IPS DF 4.7 (cell line): ENCODE results near the gene MFSD12.
"Not testable (repeated sequence)": the region's sequence is repeated elsewhere in the genome, so short reads cannot be mapped to it uniquely, and the experiment has no call there.

Experiments
- DNase-seq: peaks from one replicate; pipeline ENCODE4 v3.0.0-alpha.2; 2013; ENCODE audit warnings: low spot score; ENCODE audit errors: extremely low read depth

The MFSD12 gene

DNA sequence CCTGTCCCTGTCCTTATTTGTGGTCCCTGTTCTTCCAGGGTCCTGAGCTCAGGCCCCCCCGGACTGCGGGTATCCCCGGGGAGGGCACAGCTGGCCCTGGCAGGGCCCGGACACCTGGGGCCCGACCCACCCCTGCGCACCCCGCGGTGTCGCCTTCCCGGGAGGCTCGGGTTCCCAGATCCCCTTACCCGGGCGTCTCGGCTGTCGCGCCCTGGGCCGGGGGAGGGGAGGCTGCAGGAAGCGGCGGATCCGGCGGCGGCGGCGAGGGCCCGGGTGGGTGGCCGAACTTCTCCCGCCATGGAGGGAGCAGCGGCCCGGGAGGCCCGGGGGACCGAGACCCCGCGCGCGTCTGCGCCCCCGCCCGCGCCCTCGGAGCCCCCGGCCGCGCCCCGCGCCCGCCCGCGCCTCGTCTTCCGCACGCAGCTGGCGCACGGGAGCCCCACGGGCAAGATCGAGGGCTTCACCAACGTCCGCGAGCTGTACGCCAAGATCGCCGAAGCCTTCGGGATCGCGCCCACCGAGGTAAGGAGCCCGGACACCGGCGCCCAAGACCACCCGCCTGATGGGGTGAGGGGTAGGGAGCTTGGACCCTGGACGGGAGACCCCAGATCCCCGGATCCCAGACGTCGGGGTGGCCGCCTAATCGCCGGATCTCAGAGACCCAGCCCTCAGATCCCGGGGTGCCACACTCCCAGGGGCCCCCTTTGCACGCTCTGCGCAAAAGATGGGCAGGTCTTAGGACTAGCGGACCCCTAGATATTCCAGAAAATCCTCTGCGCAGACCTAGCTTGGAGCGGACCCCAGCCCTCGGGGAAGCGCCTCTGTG is 28.1 kb upstream of the MFSD12 start, which contains the start of gene GIPC3:
Gene GIPC3, plus strand, starts transcription at position 178 of the 826 bp plus-strand sequence. Its CDS starts 120 bp downstream, at position 298.
- DNase-seq = no peak

DNA sequence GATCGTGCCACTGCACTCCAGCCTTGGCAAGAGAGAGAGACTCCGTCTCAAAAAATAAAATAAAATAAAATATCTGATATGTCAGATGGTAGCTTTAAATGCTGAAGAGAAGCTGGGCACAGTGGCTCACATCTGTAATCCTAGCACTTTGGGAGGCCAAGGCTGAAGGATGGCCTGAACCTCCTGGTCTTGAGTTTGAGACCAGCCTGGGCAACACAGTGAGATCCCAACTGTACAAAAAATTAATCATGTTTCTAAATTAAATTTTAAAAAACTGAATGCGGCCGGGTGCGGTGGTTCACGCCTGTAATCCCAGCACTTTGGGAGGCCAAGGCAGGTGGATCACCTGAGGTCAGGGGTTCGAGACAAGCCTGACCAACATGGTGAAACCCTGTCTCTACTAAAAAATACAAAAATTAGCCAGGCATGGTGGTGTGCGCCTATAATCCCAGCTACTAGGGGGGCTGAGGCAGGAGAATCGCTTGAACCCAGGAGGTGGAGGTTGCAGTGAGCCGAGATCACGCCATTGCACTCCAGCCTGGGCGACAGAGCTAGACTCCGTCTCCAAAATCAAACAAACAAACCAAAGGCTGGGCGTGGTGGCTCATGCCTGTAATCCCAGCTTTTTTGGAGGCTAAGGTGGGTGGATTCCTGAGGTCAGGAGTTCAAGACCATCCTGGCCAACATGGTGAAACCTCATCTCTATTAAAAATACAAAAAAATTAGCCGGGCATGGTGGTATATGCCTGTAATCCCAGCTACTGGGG is 26.8 kb upstream of the MFSD12 start:
- not testable (repeated sequence) for DNase-seq

DNA sequence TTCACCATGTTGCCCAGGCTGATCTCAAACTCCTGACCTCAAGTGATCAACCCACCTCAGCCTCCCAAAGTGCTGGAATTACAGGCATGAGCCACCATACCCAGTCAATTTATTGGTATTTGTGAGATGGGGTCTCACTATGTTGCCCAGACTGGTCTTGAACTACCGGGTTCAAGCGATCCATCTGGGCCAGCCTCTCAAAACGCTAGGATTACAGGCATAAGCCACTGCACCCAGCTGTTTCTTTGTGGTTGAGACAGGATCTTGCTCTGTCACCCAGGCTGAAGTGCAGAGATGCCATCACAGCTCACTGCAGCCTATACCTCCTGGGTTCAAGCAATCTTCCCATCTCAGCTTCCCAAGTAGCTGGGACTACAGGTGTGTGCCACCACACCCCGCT is 24.4 kb upstream of the MFSD12 start:
- DNase-seq = not testable (repeated sequence)

DNA sequence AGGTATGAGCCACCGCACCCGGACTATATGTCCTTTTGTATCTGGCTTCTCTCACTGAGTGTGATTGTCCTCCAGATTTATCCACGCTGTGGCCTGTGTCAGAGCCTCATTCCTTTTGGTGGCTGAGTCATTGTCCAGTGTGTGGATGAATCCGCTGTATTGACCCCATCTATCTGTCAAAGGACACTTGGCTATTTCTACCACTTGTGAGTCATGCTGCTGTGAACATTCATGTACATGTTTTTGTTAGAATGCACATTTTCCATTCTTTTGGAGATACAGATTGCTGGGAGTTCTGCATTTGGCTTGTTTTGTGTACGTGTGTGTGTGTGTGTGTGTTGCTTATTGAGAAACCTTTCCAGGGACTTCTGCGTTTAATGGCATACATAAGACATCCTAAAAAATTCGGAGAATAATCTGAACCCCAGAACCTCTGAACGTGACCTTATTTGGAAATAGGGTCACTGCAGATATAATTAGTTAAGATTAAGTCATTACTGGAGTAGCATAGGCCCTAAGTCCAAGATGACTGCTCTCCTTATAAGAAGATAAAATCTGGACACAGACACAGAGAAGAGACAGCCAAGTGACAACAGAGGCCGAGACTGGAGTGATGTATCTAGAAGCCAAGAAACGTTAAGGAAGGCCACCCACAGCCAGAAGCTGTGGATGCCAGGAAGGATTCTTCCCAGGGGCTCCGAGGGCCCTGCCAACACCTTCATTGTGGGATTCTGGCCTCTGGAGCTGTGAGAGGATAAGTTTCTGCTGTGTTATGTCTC is 23.0 kb upstream of the MFSD12 start:
- DNase-seq = no peak

DNA sequence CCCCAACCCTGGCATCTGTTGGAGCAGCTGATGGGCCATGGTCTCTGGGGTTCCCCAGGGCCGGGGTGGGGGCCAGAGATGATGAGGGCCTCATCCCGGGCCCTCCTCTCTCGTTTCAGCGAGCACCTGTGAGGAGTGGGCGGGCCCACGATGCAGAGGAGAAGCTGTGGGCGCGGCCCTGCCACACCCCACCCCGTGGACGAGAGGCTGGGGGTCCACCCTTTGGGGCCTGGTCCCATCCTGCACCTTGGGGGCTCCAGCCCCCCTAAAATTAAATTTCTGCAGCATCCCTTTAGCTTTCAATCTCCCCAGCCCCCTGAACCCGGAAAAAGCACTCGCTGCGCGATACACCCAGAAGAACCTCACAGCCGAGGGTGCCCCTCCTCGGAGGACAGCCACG is 21.0 kb upstream of the MFSD12 start:
- DNase-seq = no peak

DNA sequence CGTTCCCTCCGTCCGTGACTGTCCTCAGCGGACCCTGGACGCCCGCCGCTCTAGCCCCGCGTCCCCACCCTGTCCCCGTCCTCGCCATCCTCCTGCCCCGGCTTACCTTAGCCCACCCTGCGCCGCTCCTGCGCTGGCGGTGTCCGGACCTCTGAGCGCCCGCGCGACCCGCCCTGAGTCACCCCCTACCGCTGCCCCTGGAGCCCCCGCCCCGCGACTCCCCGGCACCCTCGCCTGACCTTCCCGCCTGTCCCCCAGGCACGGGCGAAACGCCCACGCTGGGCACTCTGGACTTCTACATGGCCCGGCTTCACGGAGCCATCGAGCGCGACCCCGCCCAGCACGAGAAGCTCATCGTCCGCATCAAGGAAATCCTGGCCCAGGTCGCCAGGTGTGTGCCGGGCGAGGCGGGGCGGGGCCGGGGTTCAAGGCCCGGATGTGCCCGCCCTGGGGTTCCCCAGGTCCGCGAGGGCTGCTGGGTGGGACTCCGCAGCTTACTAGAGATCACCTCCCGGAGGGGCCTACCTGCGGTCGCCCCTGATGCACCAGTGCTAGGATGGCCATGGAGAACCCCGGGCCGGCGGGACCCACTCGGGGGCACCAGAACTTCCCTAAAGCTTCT is 20.4 kb upstream of the MFSD12 start:
- no peak for DNase-seq

DNA sequence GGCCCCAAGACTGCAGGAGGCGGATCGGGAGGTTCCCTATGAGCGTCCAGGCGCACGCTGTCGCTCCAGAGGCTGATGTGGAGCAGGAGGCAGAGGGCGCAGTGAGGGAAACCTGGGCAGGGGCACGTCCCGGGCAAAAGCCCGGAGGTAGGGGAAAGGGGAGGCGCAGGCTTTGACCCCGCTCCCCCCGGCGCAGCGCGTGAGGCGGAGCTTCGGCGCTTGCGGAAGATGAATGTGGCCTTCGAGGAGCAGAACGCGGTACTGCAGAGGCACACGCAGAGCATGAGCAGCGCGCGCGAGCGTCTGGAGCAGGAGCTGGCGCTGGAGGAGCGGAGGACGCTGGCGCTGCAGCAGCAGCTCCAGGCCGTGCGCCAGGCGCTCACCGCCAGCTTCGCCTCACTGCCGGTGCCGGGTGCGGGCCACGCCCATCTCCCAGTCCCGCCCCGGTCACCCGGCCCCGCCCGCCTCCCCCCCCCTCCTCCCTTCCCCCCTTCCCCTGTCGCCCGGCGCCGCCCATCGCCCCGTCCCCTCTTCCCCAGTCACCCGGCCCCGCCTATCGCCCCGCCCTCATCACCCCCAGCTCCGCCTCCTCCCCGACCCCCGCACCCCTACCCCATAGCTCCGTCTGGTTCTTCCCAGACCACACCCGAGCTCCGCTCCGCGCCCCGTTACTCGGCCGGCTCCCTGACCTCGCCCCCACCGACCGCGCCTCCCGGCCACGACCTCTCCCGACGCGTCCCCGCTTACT is 19.5 kb upstream of the MFSD12 start:
- DNase-seq = no peak

DNA sequence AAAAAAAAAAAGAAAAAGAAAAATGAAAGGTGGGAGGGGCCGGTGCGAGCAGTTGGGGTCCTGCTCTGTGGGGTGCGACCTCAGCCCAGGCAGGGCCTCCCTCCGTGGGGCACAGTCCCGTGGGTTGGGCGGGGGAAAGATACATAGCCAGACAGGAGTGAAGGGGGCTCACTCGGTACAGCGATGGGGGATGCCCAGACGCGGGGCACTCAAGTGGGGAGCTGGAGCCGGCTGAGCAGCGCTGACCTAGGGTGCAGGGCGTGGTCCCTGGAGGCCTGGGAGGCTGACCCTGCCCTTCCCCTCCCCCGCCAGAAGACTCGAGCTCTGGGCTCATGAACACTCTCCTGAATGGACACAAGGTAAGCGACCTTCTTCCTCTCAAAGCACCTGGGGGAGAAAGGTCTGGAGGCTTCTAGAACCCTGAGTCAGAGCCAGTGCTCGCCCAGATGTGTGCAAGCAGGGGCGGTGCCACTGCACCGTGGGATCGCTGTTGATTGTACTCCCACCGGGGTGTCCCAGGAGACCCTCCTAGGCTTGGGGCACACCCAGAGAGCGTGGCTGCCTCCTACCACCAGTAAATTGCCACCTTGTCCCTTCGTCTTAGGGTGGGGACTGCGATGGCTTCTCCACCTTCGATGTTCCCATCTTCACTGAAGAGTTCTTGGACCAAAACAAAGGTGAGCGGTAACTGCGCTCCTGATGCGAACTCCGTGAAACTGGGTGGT is 18.7 kb upstream of the MFSD12 start:
- no peak for DNase-seq

DNA sequence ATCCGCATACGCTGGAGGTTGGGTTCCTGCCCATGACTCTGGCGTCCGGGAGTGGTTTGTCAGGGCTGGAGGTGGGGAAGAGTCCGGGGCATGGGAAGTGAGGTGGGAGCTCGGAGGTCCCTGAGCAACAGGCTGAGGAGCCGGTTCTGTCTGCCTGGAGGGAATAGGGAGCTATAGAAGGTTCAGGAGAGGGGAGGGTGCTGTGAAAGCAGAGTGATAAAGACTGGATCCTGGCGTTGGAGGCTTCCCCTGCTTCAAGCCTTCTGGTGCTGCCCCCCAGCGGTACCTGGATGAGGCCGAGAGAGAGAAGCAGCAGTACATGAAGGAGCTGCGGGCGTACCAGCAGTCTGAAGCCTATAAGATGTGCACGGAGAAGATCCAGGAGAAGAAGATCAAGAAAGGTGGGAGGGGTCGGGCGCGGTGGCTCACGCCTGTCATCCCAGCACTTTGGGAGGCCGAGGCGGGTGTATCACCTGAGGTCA is 17.9 kb upstream of the MFSD12 start:
- DNase-seq = no peak

DNA sequence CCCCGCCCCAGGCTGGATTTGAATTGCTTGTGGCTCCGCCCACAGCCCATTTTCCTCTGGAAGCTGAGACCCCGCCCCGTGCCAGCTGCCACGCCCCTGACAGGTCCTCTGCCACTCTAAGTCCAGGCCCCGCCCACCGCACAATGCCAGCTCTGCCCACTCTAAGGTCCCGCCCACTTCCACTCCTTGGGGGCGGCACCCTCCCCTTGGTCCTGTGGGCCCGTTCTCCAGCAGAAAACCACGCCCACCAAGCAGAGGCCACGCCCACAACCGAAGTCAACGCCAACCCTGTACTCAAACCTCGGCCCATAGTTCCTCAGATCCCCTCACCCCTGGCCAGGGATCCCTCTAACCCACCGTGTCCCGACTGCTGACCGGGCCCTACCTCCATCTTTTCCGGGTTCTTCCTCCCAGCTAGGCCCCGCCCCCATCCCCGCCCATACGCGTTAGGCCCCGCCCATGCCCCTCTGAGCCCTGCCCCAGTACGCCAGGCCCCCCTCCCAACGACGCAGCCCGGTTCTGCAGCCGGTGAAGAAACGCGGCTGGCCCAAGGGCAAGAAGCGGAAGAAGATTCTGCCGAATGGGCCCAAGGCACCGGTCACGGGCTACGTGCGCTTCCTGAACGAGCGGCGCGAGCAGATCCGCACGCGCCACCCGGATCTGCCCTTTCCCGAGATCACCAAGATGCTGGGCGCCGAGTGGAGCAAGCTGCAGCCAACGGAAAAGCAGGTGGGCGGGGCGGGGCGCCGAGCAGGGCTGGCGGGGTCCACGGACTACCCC is 16.7 kb upstream of the MFSD12 start:
- no peak for DNase-seq

DNA sequence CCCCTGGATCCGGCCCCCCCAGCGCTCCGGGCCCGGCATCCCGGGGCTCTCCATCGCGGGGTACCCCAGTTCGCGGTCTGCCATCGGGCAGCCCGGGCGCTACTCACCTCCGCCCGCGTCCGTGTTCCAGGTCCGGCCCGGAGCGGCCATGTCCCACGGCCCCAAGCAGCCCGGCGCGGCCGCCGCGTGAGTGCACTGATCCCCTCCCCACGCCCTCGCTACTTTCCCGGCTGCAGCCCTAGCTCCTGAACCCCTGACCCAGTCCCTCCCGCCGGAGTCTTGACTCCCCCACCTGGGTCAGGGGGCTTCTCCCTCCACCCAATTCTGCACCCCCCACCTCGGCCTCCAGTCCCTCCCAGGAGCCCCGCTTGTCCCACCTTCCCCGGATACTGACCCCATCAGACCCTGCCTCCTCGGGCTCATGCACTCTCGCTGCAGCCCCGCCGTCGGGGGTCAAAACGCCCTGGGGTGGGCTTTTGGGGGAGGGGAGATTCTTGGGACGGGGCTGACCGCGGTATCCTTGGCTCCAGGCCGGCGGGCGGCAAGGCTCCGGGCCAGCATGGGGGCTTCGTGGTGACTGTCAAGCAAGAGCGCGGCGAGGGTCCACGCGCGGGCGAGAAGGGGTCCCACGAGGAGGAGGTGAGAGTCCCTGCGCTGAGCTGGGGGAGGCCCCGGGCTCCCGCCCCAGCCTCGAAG is 15.9 kb upstream of the MFSD12 start:
- DNase-seq = no peak

DNA sequence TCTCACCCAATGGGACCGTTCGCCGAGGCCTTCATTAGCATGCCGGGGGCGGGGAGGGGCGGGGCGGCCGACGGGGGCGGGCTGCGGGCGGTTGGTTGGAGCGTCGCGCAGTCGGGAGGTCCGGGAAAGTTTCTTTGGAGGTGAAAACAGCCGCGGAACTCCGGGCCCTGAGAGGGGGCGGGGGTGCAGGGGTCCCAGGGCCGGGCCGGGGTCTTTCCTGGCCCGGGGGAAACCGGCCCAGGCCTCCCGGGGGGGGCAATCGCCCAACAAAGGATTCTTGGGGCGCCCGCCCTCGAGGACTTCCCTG is 15.4 kb upstream of the MFSD12 start, which contains the start of gene HMG20B:
Gene HMG20B, plus strand, starts transcription at position 90 of the 307 bp plus-strand sequence. CDS start 366 bp downstream, outside the sequence.
- no peak for DNase-seq

DNA sequence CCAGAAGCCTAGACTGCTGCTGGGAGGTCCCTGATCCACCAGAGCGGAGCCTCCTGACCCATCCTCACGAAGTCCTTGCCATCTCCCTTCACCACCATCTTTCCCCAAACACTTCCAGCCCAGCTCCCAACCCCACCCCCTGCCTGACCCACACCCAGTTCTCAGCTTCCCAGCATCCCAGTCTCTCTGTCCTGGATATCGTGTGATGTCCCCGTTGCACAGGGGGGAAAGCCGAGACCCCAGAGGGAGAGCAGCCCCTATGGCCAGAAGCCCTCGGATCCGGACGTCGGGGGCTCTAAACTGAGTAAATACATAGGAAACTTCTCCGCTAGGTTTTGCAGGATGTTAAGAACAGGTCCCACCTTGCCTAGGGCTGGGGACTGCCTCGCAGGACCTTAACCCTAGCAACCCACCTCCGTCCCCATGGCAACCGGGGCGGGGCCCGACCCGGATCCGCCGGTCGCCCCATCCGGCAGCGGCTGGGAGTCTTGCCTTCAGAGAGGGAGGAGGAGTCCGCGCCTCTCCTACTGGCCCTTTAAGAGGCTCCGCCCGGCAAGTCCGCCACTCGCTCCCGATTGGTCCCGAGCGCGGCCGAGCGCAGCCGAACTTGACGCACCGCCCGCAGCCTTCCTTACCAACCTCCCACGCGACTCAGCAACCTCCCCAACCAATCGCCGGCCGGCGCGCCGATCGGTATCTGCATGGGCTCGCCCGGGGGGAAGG is 14.9 kb upstream of the MFSD12 start:
- DNase-seq = peak; percentile 96

DNA sequence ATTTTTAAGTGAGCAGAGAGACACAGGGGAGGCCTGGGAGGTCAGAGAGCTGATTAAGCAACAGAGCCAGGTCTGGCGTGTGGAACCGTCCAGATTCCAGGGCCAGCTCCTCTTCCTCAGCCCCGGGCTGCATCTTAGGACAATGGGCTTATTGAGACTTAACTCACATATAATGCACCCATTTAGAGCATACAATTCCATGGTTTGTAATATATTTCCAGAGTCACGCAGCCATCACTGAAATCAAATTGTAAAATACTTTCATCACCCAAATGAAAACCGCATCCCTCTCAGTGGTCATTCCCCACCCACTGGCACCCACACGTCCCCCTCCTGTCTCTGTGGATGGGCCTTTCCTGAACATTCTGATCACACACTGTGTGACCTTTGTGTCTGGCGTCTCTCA is 13.2 kb upstream of the MFSD12 start:
- DNase-seq = no peak

DNA sequence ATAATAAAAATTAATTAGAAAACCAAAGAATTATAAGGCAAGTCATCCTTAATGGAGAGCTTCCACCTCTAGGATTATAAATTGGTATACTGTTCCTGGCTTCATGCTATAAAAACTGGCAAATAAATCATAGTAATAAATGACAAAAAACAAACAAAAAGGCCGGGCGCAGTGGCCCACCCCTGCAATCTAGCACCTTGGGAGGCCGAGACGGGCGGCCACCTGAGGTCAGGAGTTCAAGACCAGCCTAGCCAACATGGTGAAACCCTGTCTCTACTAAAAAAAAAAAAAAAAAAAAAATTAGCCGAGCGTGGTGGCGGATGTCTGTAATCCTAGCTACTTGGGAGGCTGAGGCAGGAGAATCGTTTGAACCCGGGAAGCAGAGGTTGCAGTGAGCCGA is 12.7 kb upstream of the MFSD12 start:
- DNase-seq = not testable (repeated sequence)

DNA sequence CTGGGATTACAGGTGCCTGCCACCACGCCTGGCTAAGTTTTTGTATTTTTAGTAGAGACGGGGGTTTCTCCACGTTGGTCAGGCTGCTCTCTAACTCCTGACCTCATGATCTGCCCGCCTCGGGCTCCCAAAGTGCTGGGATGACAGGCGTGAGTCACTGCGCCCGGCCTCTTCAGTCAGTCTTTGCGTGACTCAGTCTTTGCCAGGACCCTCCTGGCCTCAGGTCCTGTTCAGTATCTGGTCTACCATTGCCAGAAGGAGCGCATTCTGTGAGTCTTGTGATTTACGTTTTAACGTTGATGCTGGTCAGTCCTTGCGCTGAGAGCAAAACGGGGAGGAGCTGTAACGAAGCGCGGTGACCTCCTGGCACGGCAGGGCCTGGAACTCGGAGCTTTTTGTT is 7.8 kb upstream of the MFSD12 start:
- no peak for DNase-seq

DNA sequence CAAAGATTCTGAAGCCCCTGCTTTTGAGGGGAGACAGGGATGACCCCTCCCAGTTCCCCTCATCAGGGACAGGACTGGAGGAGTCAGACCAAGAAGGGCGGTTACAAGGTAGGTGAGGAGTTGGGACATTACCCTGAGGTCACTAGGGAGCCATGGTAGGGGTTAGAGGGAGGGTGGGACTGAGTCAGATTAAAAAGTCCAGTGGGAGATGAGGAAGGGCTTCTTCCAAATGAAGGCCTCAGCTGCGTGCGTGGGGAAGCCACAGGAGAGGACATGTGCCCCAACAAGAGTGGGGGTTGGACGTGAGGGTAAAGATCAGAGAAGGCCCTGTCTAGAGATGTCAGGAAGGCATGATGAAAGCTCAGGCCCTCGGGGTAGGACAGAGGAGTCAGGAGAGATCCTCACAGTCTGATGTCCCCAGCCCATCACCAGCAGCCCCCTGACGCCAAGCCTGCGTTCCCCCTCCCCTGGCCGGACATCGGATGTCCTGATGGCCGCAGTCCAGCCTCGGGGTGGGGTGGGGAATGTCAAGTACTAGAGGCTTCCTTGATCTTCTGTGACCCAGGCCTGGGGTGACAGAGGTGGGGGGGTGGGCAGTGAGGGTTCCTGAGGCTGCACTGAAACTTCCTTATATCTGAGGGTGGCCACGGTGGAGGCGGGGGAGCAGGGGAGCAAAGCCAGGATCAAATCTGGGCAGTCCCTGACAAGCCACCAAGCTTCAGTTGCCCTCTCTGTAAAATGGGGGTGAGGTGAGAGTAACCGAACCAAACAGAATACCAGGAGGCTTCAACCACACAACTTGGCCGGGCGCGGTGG is 6.5 kb upstream of the MFSD12 start:
- DNase-seq = no peak
